ENCODE measurements around the gene TPM2. TPM values are rescaled to one million over a fixed set of nuclear protein-coding genes. Genes with fewer than 3 reads are reported as not detected.

The TPM2 gene
- total and polyA plus RNA-seq, 8 donors, result 11.3 to 227 (median 23.4) TPM

GRCh38 chr9:35727676-35728040 is 37.9 kb upstream of the TPM2 start:
- intact Hi-C loops (cut with DNase I), result no loop called here
- no peak for TF ChIP-seq CTCF (IDR thresholded peaks at IDR 0.05)
- ATAC-seq (no peak), FAIRE-seq (no peak), DNase-seq (no peak)
- Histone ChIP-seq H3K4me3 (peak overlapping the region in 1 of 4 donors; percentile 23), H3K9me3 (no peaks in the 10 kb centered on the region), H3K27me3 (no peaks in the 10 kb centered on the region), H3K36me3 (peaks cover 3 to 30% (median 20%) of the 10 kb centered on the region in 3 donors), H3K27ac (peak overlapping the region in 1 of 4 donors; percentile 28), H3K4me1 (peaks cover 15 to 31% (median 18%) of the 10 kb centered on the region in 3 donors)
- WGBS, 2 donors, result 65% methylated on average over 5 of the region's 5 CpGs

GRCh38 chr9:35726931-35727330 is 37.2 kb upstream of the TPM2 start:
- DNase-seq (no peak), FAIRE-seq (no peak), ATAC-seq (no peak)
- no peak for TF ChIP-seq CTCF (IDR thresholded peaks at IDR 0.05)
- Histone ChIP-seq H3K4me1 (peaks cover 15 to 31% (median 18%) of the 10 kb centered on the region in 3 donors), H3K27ac (no peak overlapping the region), H3K9me3 (no peaks in the 10 kb centered on the region), H3K36me3 (peaks cover 3 to 37% (median 26%) of the 10 kb centered on the region in 3 donors), H3K4me3 (no peak overlapping the region), H3K27me3 (no peaks in the 10 kb centered on the region)
- intact Hi-C loops (cut with DNase I), result no loop called here
- 67 to 77% methylated on average over 3 of the region's 3 CpGs for WGBS, 2 donors

- no peak for DNase-seq
- ATAC-seq, result no peak
- no peak for TF ChIP-seq CTCF (IDR thresholded peaks at IDR 0.05)
- no peak for FAIRE-seq
- H3K4me1 ChIP-seq, result peaks cover 8 to 23% (median 10%) of the 10 kb centered on the region in 3 donors
- intact Hi-C loops (cut with DNase I), result no loop called here
- H3K9me3 ChIP-seq, result no peaks in the 10 kb centered on the region
- WGBS, 2 donors, result 91 to 93% methylated on average over 11 of the region's 11 CpGs
- H3K27ac ChIP-seq, result no peak overlapping the region
- H3K4me3 ChIP-seq, result no peak overlapping the region
- peaks cover 3 to 53% (median 41%) of the 10 kb centered on the region in 3 donors for H3K36me3 ChIP-seq
- H3K27me3 ChIP-seq, result no peaks in the 10 kb centered on the region
Observed at GRCh38 chr9:35725362-35725761, 35.6 kb upstream of the TPM2 start.

- H3K27ac ChIP-seq, result no peak overlapping the region
- no peaks in the 10 kb centered on the region for H3K27me3 ChIP-seq
- no peak for TF ChIP-seq CTCF (IDR thresholded peaks at IDR 0.05)
- no peak for FAIRE-seq
- no peak for DNase-seq
- intact Hi-C loops (cut with DNase I), result no loop called here
- ATAC-seq, result no peak
- WGBS, 2 donors, result 94 to 96% methylated on average over 8 of the region's 8 CpGs
- H3K4me1 ChIP-seq, result peaks cover under 1 to 10% (median 4%) of the 10 kb centered on the region in 3 donors
- no peaks in the 10 kb centered on the region for H3K9me3 ChIP-seq
- peaks cover 10 to 67% (median 55%) of the 10 kb centered on the region in 3 donors for H3K36me3 ChIP-seq
- H3K4me3 ChIP-seq, result no peak overlapping the region
Observed at GRCh38 chr9:35723908-35724307, 34.2 kb upstream of the TPM2 start.

- Histone ChIP-seq H3K27ac (no peak overlapping the region), H3K9me3 (no peaks in the 10 kb centered on the region), H3K27me3 (no peaks in the 10 kb centered on the region), H3K36me3 (peaks cover 10 to 72% (median 60%) of the 10 kb centered on the region in 3 donors), H3K4me1 (peaks cover 0 to 5% (median 0%) of the 10 kb centered on the region in 3 donors), H3K4me3 (no peak overlapping the region)
- DNase-seq (no peak), ATAC-seq (no peak), FAIRE-seq (no peak)
- no peak for TF ChIP-seq CTCF (IDR thresholded peaks at IDR 0.05)
- intact Hi-C loops (cut with DNase I), result no loop called here
- 93 to 94% methylated on average over 2 of the region's 2 CpGs for WGBS, 2 donors
Observed at GRCh38 chr9:35723426-35723825, 33.7 kb upstream of the TPM2 start.
